ENCODE data around the gene TENM4. TPM values are rescaled to one million over a fixed set of nuclear protein-coding genes. Genes with fewer than 3 reads are reported as not detected.

The TENM4 gene
- total RNA-seq, 2 experiments from 2014 or later, result not detected

- no peak overlapping the region for H3K4me3 Mint-ChIP-seq
- H3K9me3 Mint-ChIP-seq, result no peaks in the 10 kb centered on the region
- H3K27ac Mint-ChIP-seq, result no peak overlapping the region
- ATAC-seq, result no peak
- no peak for DNase-seq
- H3K27me3 Mint-ChIP-seq, result peaks cover 2% of the 10 kb centered on the region
- CTCF ChIA-PET, result interaction anchor here (10.6 kb wide), 1 partner anchor 7 kb away, joined by 76 read pairs; no protein-coding TSS in a partner anchor
- TF ChIP-seq CTCF (IDR thresholded peaks at IDR 0.05), result no peak
- POLR2A ChIA-PET, result no interaction called here
- intact Hi-C loops (cut with micrococcal nuclease), result no loop called here
- peaks cover 36% of the 10 kb centered on the region for H3K4me1 Mint-ChIP-seq (ENCODE audit: low read depth)
- H3K36me3 Mint-ChIP-seq (ENCODE audit: low read depth), result no peaks in the 10 kb centered on the region
These were observed 787.4 kb downstream of the TENM4 start for GRCh38 chr11:78653294-78653909.

- Mint-ChIP-seq H3K27me3 (peaks cover 2% of the 10 kb centered on the region), H3K4me1 (ENCODE audit: low read depth) (peaks cover 36% of the 10 kb centered on the region), H3K9me3 (no peaks in the 10 kb centered on the region), H3K4me3 (no peak overlapping the region), H3K27ac (no peak overlapping the region), H3K36me3 (ENCODE audit: low read depth) (no peaks in the 10 kb centered on the region)
- CTCF ChIA-PET, result interaction anchor here (2.2 to 10.6 kb wide), 2 partner anchors 7 to 63 kb away, joined by 7 to 76 read pairs; no protein-coding TSS in a partner anchor
- no peak for TF ChIP-seq CTCF (IDR thresholded peaks at IDR 0.05)
- DNase-seq (no peak), ATAC-seq (no peak)
- POLR2A ChIA-PET, result no interaction called here
- intact Hi-C loops (cut with micrococcal nuclease), result no loop called here
These were observed 788.0 kb downstream of the TENM4 start for GRCh38 chr11:78652843-78653239.

- POLR2A ChIA-PET, result no interaction called here
- DNase-seq (peak; percentile 78), ATAC-seq (peak; percentile 92)
- Mint-ChIP-seq H3K4me3 (no peak overlapping the region), H3K36me3 (ENCODE audit: low read depth) (no peaks in the 10 kb centered on the region), H3K27ac (peak overlapping the region; percentile 66), H3K9me3 (no peaks in the 10 kb centered on the region), H3K4me1 (ENCODE audit: low read depth) (peaks cover 36% of the 10 kb centered on the region), H3K27me3 (peaks cover 2% of the 10 kb centered on the region)
- intact Hi-C loops (cut with micrococcal nuclease), result no loop called here
- TF ChIP-seq CTCF (IDR thresholded peaks at IDR 0.05), result no peak
- CTCF ChIA-PET, result interaction anchor here (0.5 to 2.2 kb wide), 2 partner anchors 64 to 79 kb away, joined by 3 to 7 read pairs; no protein-coding TSS in a partner anchor
These were observed 788.6 kb downstream of the TENM4 start for GRCh38 chr11:78651923-78652842.

- Mint-ChIP-seq H3K4me3 (no peak overlapping the region), H3K27me3 (no peaks in the 10 kb centered on the region), H3K4me1 (ENCODE audit: low read depth) (peaks cover 36% of the 10 kb centered on the region), H3K36me3 (ENCODE audit: low read depth) (no peaks in the 10 kb centered on the region), H3K27ac (peak overlapping the region; percentile 6), H3K9me3 (no peaks in the 10 kb centered on the region)
- ChIA-PET POLR2A (no interaction called here), CTCF (interaction anchor here (2.2 kb wide), 1 partner anchor 65 kb away, joined by 7 read pairs; no protein-coding TSS in a partner anchor)
- intact Hi-C loops (cut with micrococcal nuclease), result no loop called here
- DNase-seq (no peak), ATAC-seq (no peak)
- TF ChIP-seq CTCF (IDR thresholded peaks at IDR 0.05), result no peak
These were observed 789.6 kb downstream of the TENM4 start for GRCh38 chr11:78651136-78651775.

Data from activated CD8-positive, alpha-beta T cell treated with anti-CD3 and anti-CD28 coated beads for 36 hours (primary cell).